ENCODE measurements around the gene USP40. TPM values are rescaled to one million over a fixed set of nuclear protein-coding genes. Genes with fewer than 3 reads are reported as not detected.

The USP40 gene
- total and polyA plus RNA-seq, 10 of the 15 experiments (the other 5 are each of a cell fraction or from before 2014, with no cell fraction given), result 3.4 to 20.8 (median 15.2) TPM

- DNase-seq (ENCODE audit: low read depth, low spot score) (no peak), ATAC-seq (no peak), FAIRE-seq (no peak)
- Histone ChIP-seq H3K27ac (ENCODE audit: control insufficient read depth, insufficient read depth) (no peak overlapping the region), H3K4me3 (no peak overlapping the region), H4K20me1 (ENCODE audit: control insufficient read depth, insufficient read depth) (no peaks in the 10 kb centered on the region), H3K4me2 (ENCODE audit: control insufficient read depth, insufficient read depth) (no peak overlapping the region), H3K27me3 (replicated peaks in 1 of 2; ENCODE audit: control insufficient read depth in 2 of 2, insufficient read depth in 2 of 2, low read length in 1 of 2) (no peaks in the 10 kb centered on the region), H3K36me3 (ENCODE audit: control insufficient read depth in 2 of 2, insufficient read depth in 2 of 2, low read length in 1 of 2) (peaks cover 37 to 43% of the 10 kb centered on the region in 2 experiments), H3K79me2 (ENCODE audit: control insufficient read depth, insufficient read depth, low read length) (no peaks in the 10 kb centered on the region), H3K9ac (ENCODE audit: control insufficient read depth, insufficient read depth, low read length) (no peak overlapping the region), H2AFZ (ENCODE audit: control insufficient read depth, low read depth, low read length) (no peak overlapping the region), H3K9me3 (replicated peaks; ENCODE audit: control insufficient read depth, insufficient read depth, low read length) (no peaks in the 10 kb centered on the region), H3K4me1 (ENCODE audit: control insufficient read depth, insufficient read depth, low read length) (no peaks in the 10 kb centered on the region)
- in situ Hi-C loops (cut with MboI), result loop anchor here (5.0 kb wide), 1 partner anchor 40 kb away; no protein-coding TSS in a partner anchor
- intact Hi-C loops (cut with micrococcal nuclease; ENCODE audit: unreplicated experiment), result loop anchor here (10.0 kb wide), 1 partner anchor 133 kb away; no protein-coding TSS in a partner anchor
- CTCF ChIA-PET, result interaction anchor here (1.0 to 8.4 kb wide), 2 partner anchors 42 to 150 kb away, joined by 3 to 215 read pairs; no protein-coding TSS in a partner anchor
- RAD21 ChIA-PET (ENCODE audit: unreplicated experiment), result no interaction called here
- BruUV-seq (replicated peaks), result no TSS peak
- POLR2A ChIA-PET, result no interaction called here
- WGBS (ENCODE audit: insufficient coverage, insufficient replicate concordance, low lambda C conversion rate, missing lambda C conversion rate), result 98% methylated on average over 15 of the region's 15 CpGs
- SMC1A ChIA-PET (ENCODE audit: uncharacterized antibody, unreplicated experiment), result interaction anchor here (1.4 kb wide), 1 partner anchor 41 kb away, joined by 3 read pairs; no protein-coding TSS in a partner anchor
- TF ChIP-seq ZBTB4 (CRISPR knock-in tag; IDR thresholded peaks at IDR 0.05) (no peak), NFYA (IDR thresholded peaks at IDR 0.05; ENCODE audit: borderline replicate concordance, low read depth, low read length) (no peak), PRDM15 (CRISPR knock-in tag; IDR thresholded peaks at IDR 0.05) (no peak), POLR2AphosphoS2 (IDR thresholded peaks at IDR 0.05; ENCODE audit: low read depth, low read length) (no peak), NRF1 (conservative IDR thresholded peaks at IDR 0.05; ENCODE audit: low read depth, low read length) (no peak), CBX5 (IDR thresholded peaks at IDR 0.05; ENCODE audit: low read depth) (no peak), MXI1 (IDR thresholded peaks at IDR 0.05; ENCODE audit: low read depth, low read length) (no peak), REST (IDR thresholded peaks at IDR 0.05; ENCODE audit: low read depth, low read length) (no peak), PKNOX1 (IDR thresholded peaks at IDR 0.05) (no peak), EP300 (IDR thresholded peaks at IDR 0.05; ENCODE audit: borderline replicate concordance in 1 of 2, control insufficient read depth in 1 of 2, low read depth in 2 of 2, low read length in 2 of 2) (no peak)
These were observed 118.9 kb downstream of the USP40 start for GRCh38 chr2:233447506-233448219.

All from GM12878 (cell line).